Loucy (cell line): ENCODE measurements around the gene RHBDL3.

Experiments used
- H2AFZ ChIP-seq: fragments of 200-600 bp; sonication (generic); 2 replicates; pipeline ENCODE4 v1.6.0; 2016; ENCODE audit warnings: antibody characterized with exemption, mild to moderate bottlenecking, low read length, moderate library complexity
- H3F3A ChIP-seq: fragments of 200-600 bp; 2 replicates; pipeline ENCODE4 v1.6.0; 2016; ENCODE audit warnings: antibody characterized with exemption, low read depth, mild to moderate bottlenecking
- H3K27me3 ChIP-seq: fragments of 200-600 bp; sonication (generic); 2 replicates; pipeline ENCODE4 v1.6.1; 2014; ENCODE audit warnings: low read length, mild to moderate bottlenecking; ENCODE audit not compliant: insufficient read depth, poor library complexity, severe bottlenecking
- H3K36me3 ChIP-seq: fragments of 200-600 bp; sonication (generic); 2 replicates; pipeline ENCODE4 v1.6.1; 2016; ENCODE audit warnings: low read length; ENCODE audit not compliant: insufficient read depth
- H3K4me1 ChIP-seq: fragments of 200-600 bp; sonication (generic); 2 replicates; pipeline ENCODE4 v1.5.1; 2014; ENCODE audit warnings: low read length, mild to moderate bottlenecking; ENCODE audit not compliant: insufficient read depth, poor library complexity, severe bottlenecking
- H3K4me2 ChIP-seq: fragments of 200-600 bp; sonication (generic); 2 replicates; pipeline ENCODE4 v1.6.0; 2014; ENCODE audit warnings: antibody characterized with exemption, low read length, low read depth, mild to moderate bottlenecking; ENCODE audit not compliant: poor library complexity, severe bottlenecking
- H3K4me3 ChIP-seq: fragments of 200-600 bp; sonication (generic); 2 replicates; pipeline ENCODE4 v1.5.1; 2014; ENCODE audit warnings: low read length, mild to moderate bottlenecking, mixed read lengths; ENCODE audit not compliant: poor library complexity, severe bottlenecking
- H3K79me2 ChIP-seq: fragments of 200-600 bp; sonication (generic); 2 replicates; pipeline ENCODE4 v1.6.1; 2014; ENCODE audit warnings: low read length; ENCODE audit not compliant: insufficient read depth
- H3K9ac ChIP-seq: fragments of 200-600 bp; sonication (generic); 2 replicates; pipeline ENCODE4 v1.6.0; 2014; ENCODE audit warnings: mild to moderate bottlenecking, low read depth, low read length, moderate library complexity; ENCODE audit not compliant: poor library complexity, severe bottlenecking
- H3K9me2 ChIP-seq: fragments of 200-600 bp; sonication (generic); replicated peaks from 2 replicates; pipeline ENCODE4 v1.6.1; 2016; ENCODE audit warnings: low read depth, low read length, mixed read lengths
- H3K9me3 ChIP-seq: fragments of 200-600 bp; sonication (generic); 2 replicates; pipeline ENCODE4 v1.6.1; 2014; ENCODE audit warnings: mild to moderate bottlenecking, antibody characterized with exemption, low read length, low read depth; ENCODE audit not compliant: insufficient read depth
- H4K20me1 ChIP-seq: fragments of 200-600 bp; sonication (generic); 2 replicates; pipeline ENCODE4 v1.6.0; 2014; ENCODE audit warnings: antibody characterized with exemption, low read length, mild to moderate bottlenecking; ENCODE audit not compliant: insufficient read depth, poor library complexity, severe bottlenecking
- CTCF ChIP-seq: fragments of 200-600 bp; sonication (generic); conservative IDR thresholded peaks from 2 replicates; pipeline ENCODE4 v1.5.1; 2014; ENCODE audit warnings: mild to moderate bottlenecking, antibody characterized with exemption, low read length
- EZH2phosphoT487 ChIP-seq: fragments of 200-600 bp; IDR thresholded peaks from 2 replicates; pipeline ENCODE4 v1.6.1; 2018; ENCODE audit warnings: antibody characterized with exemption, mild to moderate bottlenecking, moderate library complexity, borderline replicate concordance

RHBDL3 gene

GRCh38 chr17:32302860-32303649 is 37.4 kb downstream of the RHBDL3 start:
- Histone ChIP-seq H3K4me3 (no peak overlapping the region), H3K27me3 (no peaks in the 10 kb centered on the region), H3K9ac (no peak overlapping the region), H3F3A (no peaks in the 10 kb centered on the region), H3K9me3 (no peaks in the 10 kb centered on the region), H3K79me2 (no peaks in the 10 kb centered on the region), H3K4me2 (no peak overlapping the region), H4K20me1 (no peaks in the 10 kb centered on the region), H3K4me1 (no peaks in the 10 kb centered on the region), H3K36me3 (no peaks in the 10 kb centered on the region), H2AFZ (no peak overlapping the region), H3K9me2 (no peaks in the 10 kb centered on the region)
- TF ChIP-seq EZH2phosphoT487 = no peak
- TF ChIP-seq CTCF = no peak

- Histone ChIP-seq H2AFZ (no peak overlapping the region), H3K9me2 (no peaks in the 10 kb centered on the region), H4K20me1 (no peaks in the 10 kb centered on the region), H3K9me3 (no peaks in the 10 kb centered on the region), H3K4me1 (no peaks in the 10 kb centered on the region), H3K36me3 (no peaks in the 10 kb centered on the region), H3K9ac (no peak overlapping the region), H3F3A (no peaks in the 10 kb centered on the region), H3K27me3 (no peaks in the 10 kb centered on the region), H3K4me2 (no peak overlapping the region), H3K79me2 (no peaks in the 10 kb centered on the region), H3K4me3 (no peak overlapping the region)
- no peak for TF ChIP-seq CTCF
- TF ChIP-seq EZH2phosphoT487 = no peak
Observed at GRCh38 chr17:32303781-32304288, 38.2 kb downstream of the RHBDL3 start.

GRCh38 chr17:32305049-32305448 is 39.4 kb downstream of the RHBDL3 start:
- Histone ChIP-seq H3K4me1 (no peaks in the 10 kb centered on the region), H3K27me3 (no peaks in the 10 kb centered on the region), H3K4me3 (no peak overlapping the region), H3K79me2 (no peaks in the 10 kb centered on the region), H4K20me1 (no peaks in the 10 kb centered on the region), H2AFZ (no peak overlapping the region), H3K9ac (no peak overlapping the region), H3K9me3 (no peaks in the 10 kb centered on the region), H3K36me3 (no peaks in the 10 kb centered on the region), H3K4me2 (no peak overlapping the region), H3F3A (no peaks in the 10 kb centered on the region), H3K9me2 (no peaks in the 10 kb centered on the region)
- no peak for TF ChIP-seq EZH2phosphoT487
- TF ChIP-seq CTCF = no peak
